GM12872 (cell line): Measurements from ENCODE around the gene TMEM167B.
A peak's percentile ranks its signal among the peaks of the same experiment; 100 is the strongest.

Experiments used
- CTCF ChIP-seq: IDR thresholded peaks from 3 replicates; pipeline ENCODE4 v1.5.1; 2011; ENCODE audit warnings: low read depth, mild to moderate bottlenecking, low read length, moderate library complexity; ENCODE audit not compliant: insufficient read depth

Gene TMEM167B

GRCh38 chr1:109084563-109085517 lies 5.7 kb upstream of the TMEM167B start:
- TF ChIP-seq CTCF: no peak

- peak; percentile 49; the same call in 2 of the 3 replicates for TF ChIP-seq CTCF
Observed at GRCh38 chr1:109089242-109090015, 1.1 kb upstream of the TMEM167B start.

GRCh38 chr1:109091078-109091838 lies 694 bp downstream of the TMEM167B start:
- no peak for TF ChIP-seq CTCF

GRCh38 chr1:109091839-109092193 lies 1.3 kb downstream of the TMEM167B start:
- no peak for TF ChIP-seq CTCF

GRCh38 chr1:109094377-109094803 lies 3.8 kb downstream of the TMEM167B start:
- no peak for TF ChIP-seq CTCF

- TF ChIP-seq CTCF: no peak
Observed at GRCh38 chr1:109094871-109095270, 4.3 kb downstream of the TMEM167B start.

- no peak for TF ChIP-seq CTCF
Observed at GRCh38 chr1:109095631-109096030, 5.1 kb downstream of the TMEM167B start.
